Neural cell (in vitro differentiated cells): ENCODE measurements around the gene NHLRC4.

Experiments used
- CTCF ChIP-seq: fragments of 450-650 bp; IDR thresholded peaks from 2 replicates; pipeline ENCODE4 v1.5.1; 2014; ENCODE audit warnings: antibody characterized with exemption, mild to moderate bottlenecking, moderate library complexity; ENCODE audit not compliant: poor library complexity, severe bottlenecking
- EP300 ChIP-seq: fragments of 450-650 bp; conservative IDR thresholded peaks from 2 replicates; pipeline ENCODE4 v1.6.1; 2014; ENCODE audit warnings: antibody characterized with exemption, mild to moderate bottlenecking, moderate library complexity; ENCODE audit not compliant: poor library complexity, severe bottlenecking
- EZH2 ChIP-seq: fragments of 200-600, 300-800 bp; shearing (Covaris generic), sonication (generic); IDR thresholded peaks from 2 replicates; pipeline ENCODE4 v1.6.1; 2014; ENCODE audit warnings: antibody characterized with exemption, low read length, borderline replicate concordance, mild to moderate bottlenecking; ENCODE audit not compliant: insufficient read depth, poor library complexity, severe bottlenecking
- POLR2AphosphoS5 ChIP-seq: IDR thresholded peaks from 2 replicates; pipeline ENCODE4 v1.6.1; 2012
- RAD21 ChIP-seq: fragments of 450-650 bp; conservative IDR thresholded peaks from 2 replicates; pipeline ENCODE4 v1.6.1; 2014; ENCODE audit warnings: antibody characterized with exemption, mild to moderate bottlenecking, moderate library complexity
- REST ChIP-seq: IDR thresholded peaks from 2 replicates; pipeline ENCODE4 v1.6.1; 2012; ENCODE audit warnings: borderline replicate concordance
- TAF1 ChIP-seq: IDR thresholded peaks from 2 replicates; pipeline ENCODE4 v1.6.1; 2012; ENCODE audit warnings: low read depth

- TF ChIP-seq EZH2: no peak
- no peak for TF ChIP-seq CTCF
- no peak for TF ChIP-seq EP300
- no peak for TF ChIP-seq POLR2AphosphoS5
- TF ChIP-seq TAF1: no peak
- TF ChIP-seq REST: no peak
- no peak for TF ChIP-seq RAD21
Observed at GRCh38 chr16:595942-596735, 29.3 kb downstream of the NHLRC4 start.
